SK-N-SH treated with all-trans-retinoic acid at 6 μM for 48 hours (cell line): ENCODE measurements around the gene PEAR1.

Source experiments
- ATAC-seq: fragments of 200-7000 bp; cut with Tn5 transposase; 3 replicates; pipeline ENCODE4 v1.9.1; 2020; ENCODE audit warnings: mild to moderate bottlenecking, moderate library complexity
- ARNTL ChIP-seq: fragments of 450-650 bp; formaldehyde crosslinking; IDR thresholded peaks from 2 replicates; pipeline ENCODE4 v1.5.0; 2020; ENCODE audit warnings: low read depth, mild to moderate bottlenecking, moderate library complexity, borderline replicate concordance
- BACH2 ChIP-seq: fragments of 250-450 bp; sonication (Bioruptor Pico); IDR thresholded peaks from 2 replicates; pipeline ENCODE4 v1.9.0; 2021; ENCODE audit warnings: mild to moderate bottlenecking, borderline replicate concordance
- CSDC2 ChIP-seq: fragments of 250-450 bp; sonication (Bioruptor Pico); IDR thresholded peaks from 2 replicates; pipeline ENCODE4 v1.5.0; 2020; ENCODE audit warnings: mild to moderate bottlenecking, moderate library complexity
- ESRRG ChIP-seq: fragments of 250-450 bp; sonication (Bioruptor Pico); IDR thresholded peaks from 2 replicates; pipeline ENCODE4 v1.6.1; 2021; ENCODE audit warnings: mild to moderate bottlenecking
- GLIS3 ChIP-seq: fragments of 250-450 bp; sonication (Bioruptor Pico); IDR thresholded peaks from 2 replicates; pipeline ENCODE4 v1.5.0; 2020; ENCODE audit warnings: mild to moderate bottlenecking, moderate library complexity
- ISL1 ChIP-seq: fragments of 250-450 bp; sonication (Bioruptor Pico); IDR thresholded peaks from 2 replicates; pipeline ENCODE4 v2.1.2; 2022; ENCODE audit warnings: mild to moderate bottlenecking, moderate library complexity
- PPARA ChIP-seq: fragments of 250-450 bp; sonication (Bioruptor Pico); IDR thresholded peaks from 2 replicates; pipeline ENCODE4 v1.5.0; 2020; ENCODE audit warnings: mild to moderate bottlenecking, borderline replicate concordance
- RARB ChIP-seq: fragments of 250-450 bp; sonication (Bioruptor Pico); IDR thresholded peaks from 2 replicates; pipeline ENCODE4 v1.8.0; 2021; ENCODE audit warnings: mild to moderate bottlenecking, moderate library complexity
- SNAI2 ChIP-seq: fragments of 250-450 bp; sonication (Bioruptor Pico); IDR thresholded peaks from 2 replicates; pipeline ENCODE4 v1.5.0; 2020; ENCODE audit warnings: mild to moderate bottlenecking, moderate library complexity
- TCF4 ChIP-seq: fragments of 250-450 bp; sonication (Bioruptor Pico); IDR thresholded peaks from 2 replicates; pipeline ENCODE4 v1.8.0; 2021; ENCODE audit warnings: mild to moderate bottlenecking, moderate library complexity, borderline replicate concordance
- TOX ChIP-seq: fragments of 250-450 bp; sonication (Bioruptor Pico); IDR thresholded peaks from 2 replicates; pipeline ENCODE4 v1.8.0; 2021; ENCODE audit warnings: mild to moderate bottlenecking, moderate library complexity, borderline replicate concordance
- TSHZ2 ChIP-seq: fragments of 250-450 bp; sonication (Bioruptor Pico); IDR thresholded peaks from 2 replicates; pipeline ENCODE4 v1.5.0; 2020; ENCODE audit warnings: mild to moderate bottlenecking, moderate library complexity
- ZC3H10 ChIP-seq: fragments of 250-450 bp; sonication (Bioruptor Pico); IDR thresholded peaks from 2 replicates; pipeline ENCODE4 v1.5.1; 2021; ENCODE audit warnings: mild to moderate bottlenecking, moderate library complexity
- ZFP3 ChIP-seq: fragments of 250-450 bp; sonication (Bioruptor Pico); IDR thresholded peaks from 2 replicates; pipeline ENCODE4 v1.5.0; 2020; ENCODE audit warnings: mild to moderate bottlenecking, moderate library complexity
- ZFP30 ChIP-seq: fragments of 450-650 bp; formaldehyde crosslinking; IDR thresholded peaks from 2 replicates; pipeline ENCODE4 v1.5.0; 2022; ENCODE audit warnings: mild to moderate bottlenecking, moderate library complexity
- ZNF565 ChIP-seq: fragments of 450-650 bp; formaldehyde crosslinking; conservative IDR thresholded peaks from 2 replicates; pipeline ENCODE4 v1.5.0; 2020; ENCODE audit warnings: low read depth, mild to moderate bottlenecking, moderate library complexity
- ZNF70 ChIP-seq: fragments of 450-650 bp; formaldehyde crosslinking; IDR thresholded peaks from 2 replicates; pipeline ENCODE4 v1.5.0; 2020; ENCODE audit warnings: mild to moderate bottlenecking, moderate library complexity
- ZNF8 ChIP-seq: fragments of 450-650 bp; formaldehyde crosslinking; IDR thresholded peaks from 2 replicates; pipeline ENCODE4 v1.5.0; 2020; ENCODE audit warnings: mild to moderate bottlenecking, moderate library complexity
- TF ChIP-seq, protein P1 (sequence below): fragments of 250-450 bp; sonication (Bioruptor Pico); IDR thresholded peaks from 2 replicates; pipeline ENCODE4 v1.5.1; 2021; ENCODE audit warnings: mild to moderate bottlenecking, moderate library complexity
- TF ChIP-seq, protein P2 (sequence below): fragments of 250-450 bp; sonication (Bioruptor Pico); IDR thresholded peaks from 2 replicates; pipeline ENCODE4 v1.5.1; 2020; ENCODE audit warnings: low read depth, mild to moderate bottlenecking, moderate library complexity

Gene PEAR1

DNA sequence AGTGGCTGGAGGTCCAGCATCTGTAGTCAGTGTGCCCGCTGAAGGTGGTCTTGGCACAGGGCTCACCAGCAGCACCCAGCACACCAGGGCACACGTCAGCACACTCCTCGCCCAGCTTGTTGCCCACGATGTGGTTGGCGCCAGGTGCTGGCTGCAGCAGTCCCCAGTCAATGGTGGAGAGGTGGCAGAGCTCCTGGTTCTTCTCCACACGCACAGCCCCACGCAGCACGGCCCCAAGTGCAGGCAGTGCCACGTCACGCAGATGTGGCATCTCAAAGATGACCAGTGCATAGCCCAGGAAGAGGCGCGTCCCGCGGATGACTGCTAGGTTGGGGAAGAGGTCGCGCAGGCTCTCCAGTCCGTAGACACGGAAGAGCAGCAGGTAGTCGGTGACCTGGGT lies 39.8 kb upstream of the PEAR1 start:
- TF ChIP-seq, protein P1, sequence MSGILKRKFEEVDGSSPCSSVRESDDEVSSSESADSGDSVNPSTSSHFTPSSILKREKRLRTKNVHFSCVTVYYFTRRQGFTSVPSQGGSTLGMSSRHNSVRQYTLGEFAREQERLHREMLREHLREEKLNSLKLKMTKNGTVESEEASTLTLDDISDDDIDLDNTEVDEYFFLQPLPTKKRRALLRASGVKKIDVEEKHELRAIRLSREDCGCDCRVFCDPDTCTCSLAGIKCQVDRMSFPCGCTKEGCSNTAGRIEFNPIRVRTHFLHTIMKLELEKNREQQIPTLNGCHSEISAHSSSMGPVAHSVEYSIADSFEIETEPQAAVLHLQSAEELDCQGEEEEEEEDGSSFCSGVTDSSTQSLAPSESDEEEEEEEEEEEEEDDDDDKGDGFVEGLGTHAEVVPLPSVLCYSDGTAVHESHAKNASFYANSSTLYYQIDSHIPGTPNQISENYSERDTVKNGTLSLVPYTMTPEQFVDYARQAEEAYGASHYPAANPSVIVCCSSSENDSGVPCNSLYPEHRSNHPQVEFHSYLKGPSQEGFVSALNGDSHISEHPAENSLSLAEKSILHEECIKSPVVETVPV: no peak
- TF ChIP-seq RARB (CRISPR knock-in tag) (no peak), ISL1 (CRISPR knock-in tag) (no peak), ZNF70 (CRISPR knock-in tag) (no peak), BACH2 (CRISPR knock-in tag) (no peak), ZNF8 (no peak), TOX (CRISPR knock-in tag) (no peak), ZFP30 (CRISPR knock-in tag) (no peak), CSDC2 (CRISPR knock-in tag) (no peak), TCF4 (CRISPR knock-in tag) (no peak), SNAI2 (CRISPR knock-in tag) (no peak), ARNTL (CRISPR knock-in tag) (no peak), ZC3H10 (no peak), TSHZ2 (CRISPR knock-in tag) (no peak), ESRRG (CRISPR knock-in tag) (no peak), ZNF565 (no peak), ZFP3 (no peak)
- TF ChIP-seq, protein P2, sequence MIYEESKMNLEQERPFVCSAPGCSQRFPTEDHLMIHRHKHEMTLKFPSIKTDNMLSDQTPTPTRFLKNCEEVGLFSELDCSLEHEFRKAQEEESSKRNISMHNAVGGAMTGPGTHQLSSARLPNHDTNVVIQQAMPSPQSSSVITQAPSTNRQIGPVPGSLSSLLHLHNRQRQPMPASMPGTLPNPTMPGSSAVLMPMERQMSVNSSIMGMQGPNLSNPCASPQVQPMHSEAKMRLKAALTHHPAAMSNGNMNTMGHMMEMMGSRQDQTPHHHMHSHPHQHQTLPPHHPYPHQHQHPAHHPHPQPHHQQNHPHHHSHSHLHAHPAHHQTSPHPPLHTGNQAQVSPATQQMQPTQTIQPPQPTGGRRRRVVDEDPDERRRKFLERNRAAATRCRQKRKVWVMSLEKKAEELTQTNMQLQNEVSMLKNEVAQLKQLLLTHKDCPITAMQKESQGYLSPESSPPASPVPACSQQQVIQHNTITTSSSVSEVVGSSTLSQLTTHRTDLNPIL: no peak
- ATAC-seq: no peak

- TF ChIP-seq ZFP3: no peak
- no peak for ATAC-seq
Observed at GRCh38 chr1:156854634-156855033, 38.9 kb upstream of the PEAR1 start.

DNA sequence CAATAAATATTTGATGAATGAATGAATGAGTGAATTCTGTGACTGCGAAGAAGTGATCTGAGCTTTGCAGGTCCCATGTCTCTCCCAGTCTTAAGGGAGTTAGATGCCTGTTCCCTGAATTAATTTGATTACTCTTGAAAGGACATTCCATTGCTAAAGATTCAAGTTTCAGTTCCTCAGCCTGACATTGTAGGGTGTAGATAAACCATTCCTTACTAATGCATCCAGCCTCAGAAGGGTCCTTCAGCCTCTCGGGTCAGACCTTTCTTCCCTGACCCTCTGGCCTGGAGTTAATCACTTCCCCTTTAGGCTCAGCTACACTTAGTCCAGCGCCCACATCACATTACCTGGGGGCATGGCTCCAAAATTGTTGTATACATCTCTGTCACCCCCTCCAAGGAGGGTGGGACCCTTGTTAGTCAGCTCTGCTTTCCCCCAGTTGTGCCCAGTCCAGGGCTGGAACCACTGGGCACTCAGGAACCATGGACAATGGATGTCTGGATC lies 37.2 kb upstream of the PEAR1 start:
- TF ChIP-seq PPARA (CRISPR knock-in tag) (no peak), ARNTL (CRISPR knock-in tag) (no peak), CSDC2 (CRISPR knock-in tag) (no peak), BACH2 (CRISPR knock-in tag) (no peak), GLIS3 (CRISPR knock-in tag) (no peak), ESRRG (CRISPR knock-in tag) (no peak), ISL1 (CRISPR knock-in tag) (no peak), ZNF565 (no peak), ZNF8 (no peak), TSHZ2 (CRISPR knock-in tag) (no peak), ZNF70 (CRISPR knock-in tag) (no peak)
- ATAC-seq: no peak

DNA sequence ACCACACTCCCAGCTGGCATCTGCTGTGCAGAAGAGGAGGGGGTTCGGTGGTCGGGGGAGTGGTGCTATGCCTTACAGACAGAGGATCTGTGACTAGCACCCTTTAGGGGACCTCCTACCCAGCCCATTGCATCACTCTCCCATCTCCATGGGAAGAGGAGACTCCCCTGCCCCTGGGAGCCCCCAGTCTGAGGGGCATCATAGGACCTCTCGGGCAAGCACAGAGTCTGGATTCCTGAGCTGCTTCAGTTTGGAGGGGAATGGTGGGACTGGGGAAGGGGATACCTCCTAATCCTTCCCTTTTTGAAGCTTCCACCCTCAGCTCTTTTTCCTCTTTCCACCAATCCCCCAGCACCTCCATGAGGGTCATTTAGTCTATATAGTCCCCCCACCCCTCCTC lies 36.0 kb upstream of the PEAR1 start:
- TF ChIP-seq SNAI2 (CRISPR knock-in tag) (no peak), CSDC2 (CRISPR knock-in tag) (no peak), ZNF565 (no peak), TSHZ2 (CRISPR knock-in tag) (no peak), ZFP3 (no peak), ARNTL (CRISPR knock-in tag) (no peak), ZFP30 (CRISPR knock-in tag) (no peak), ZNF8 (no peak), GLIS3 (CRISPR knock-in tag) (no peak)
- TF ChIP-seq, all 23 proteins: peak for 0
- no peak for ATAC-seq
